NCI-H2227 treated with DMSO at 0.1 percent for 48 hours (cell line): ENCODE results near the gene HOXC10.

ENCODE experiments used
- DNase-seq: peaks from one replicate; lab custom pipeline; 2025; lab: John Stamatoyannopoulos, UW

Gene HOXC10

DNA sequence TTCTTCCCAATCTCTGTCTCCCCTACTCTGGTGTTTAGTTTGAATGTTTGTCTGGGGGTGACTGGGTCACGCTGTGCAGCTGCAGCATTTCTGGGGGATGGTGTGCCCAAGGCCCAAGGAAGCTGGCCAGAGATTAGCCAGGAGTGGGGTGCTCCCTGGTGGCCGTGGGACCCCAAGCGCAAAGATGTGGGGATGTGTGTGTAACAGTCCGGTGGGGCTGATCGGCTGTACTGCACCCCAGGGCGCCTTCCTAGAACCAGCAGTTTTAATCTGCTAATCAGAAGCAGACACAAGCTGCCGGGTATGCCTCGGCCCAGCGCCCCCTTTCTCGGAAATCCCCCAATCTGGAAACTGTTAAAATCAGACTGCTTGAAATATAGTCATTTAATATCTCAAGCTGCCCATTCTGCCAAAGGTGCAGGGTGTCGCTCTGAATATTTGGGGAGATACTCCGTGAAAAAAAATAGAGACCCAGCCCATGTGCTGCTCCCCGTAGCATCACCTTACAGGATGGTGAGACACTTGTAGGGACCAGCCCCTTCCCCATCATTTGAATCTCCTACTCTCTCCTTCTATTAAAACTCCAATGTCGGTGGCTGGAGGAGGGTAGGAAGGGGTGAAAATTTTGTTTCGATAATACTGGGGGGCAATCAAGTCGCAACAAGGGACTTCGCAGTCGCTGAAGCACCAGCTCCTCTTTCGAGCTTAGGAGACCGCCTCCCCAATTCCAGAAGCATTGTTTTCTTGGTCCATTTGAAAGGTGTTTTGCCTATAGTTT is 19.3 kb downstream of the HOXC10 start:
- DNase-seq = no peak

DNA sequence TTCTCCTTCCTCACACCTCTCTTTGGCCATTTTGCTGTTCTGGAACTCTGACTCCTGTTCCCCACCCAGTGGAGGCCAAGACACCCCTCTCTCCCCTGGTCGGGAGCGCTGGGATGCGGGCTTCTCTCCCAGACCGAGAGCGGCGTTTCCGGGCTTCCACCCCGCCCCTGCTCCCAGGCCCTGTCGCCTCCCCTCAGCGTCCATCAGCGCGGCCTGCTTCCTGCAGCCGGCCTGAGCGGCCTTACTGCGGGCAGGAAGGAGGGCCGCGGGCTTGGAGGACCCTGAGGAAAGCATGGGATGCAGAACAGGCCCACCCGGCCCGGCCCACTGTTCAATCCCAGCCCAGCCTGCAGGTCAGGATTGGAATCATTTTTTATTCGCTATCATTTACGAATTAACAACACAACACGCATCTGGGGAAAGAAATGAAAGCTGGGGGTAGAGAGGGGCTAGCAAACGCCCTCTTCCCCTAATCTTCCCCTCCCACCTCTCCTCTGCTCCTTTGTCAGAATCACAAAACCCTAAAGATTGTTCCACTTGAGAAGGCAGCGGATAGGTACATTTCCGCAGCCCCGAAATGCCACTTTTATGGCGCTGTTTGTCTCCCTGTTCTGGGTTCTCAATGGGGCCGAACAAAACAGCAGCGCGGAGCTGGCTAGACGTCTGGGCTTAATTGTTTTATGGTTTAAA is 20.0 kb downstream of the HOXC10 start:
- no peak for DNase-seq

DNA sequence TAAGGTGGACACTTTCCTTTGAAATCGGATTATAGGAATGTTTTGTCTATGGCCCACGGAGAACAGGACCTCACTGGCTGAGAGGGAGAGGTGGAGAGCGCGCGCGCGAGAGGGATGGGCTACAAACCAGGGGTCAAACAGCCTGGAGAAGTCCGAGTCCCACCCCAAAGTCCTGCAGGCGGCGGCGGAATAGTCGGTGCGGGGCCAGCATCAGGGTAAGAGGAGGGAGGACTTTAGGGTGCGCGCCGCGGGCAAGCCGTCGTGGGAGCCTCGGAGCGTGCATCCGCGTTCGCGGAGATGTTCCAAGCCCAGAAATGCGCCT is 20.5 kb downstream of the HOXC10 start:
- no peak for DNase-seq

DNA sequence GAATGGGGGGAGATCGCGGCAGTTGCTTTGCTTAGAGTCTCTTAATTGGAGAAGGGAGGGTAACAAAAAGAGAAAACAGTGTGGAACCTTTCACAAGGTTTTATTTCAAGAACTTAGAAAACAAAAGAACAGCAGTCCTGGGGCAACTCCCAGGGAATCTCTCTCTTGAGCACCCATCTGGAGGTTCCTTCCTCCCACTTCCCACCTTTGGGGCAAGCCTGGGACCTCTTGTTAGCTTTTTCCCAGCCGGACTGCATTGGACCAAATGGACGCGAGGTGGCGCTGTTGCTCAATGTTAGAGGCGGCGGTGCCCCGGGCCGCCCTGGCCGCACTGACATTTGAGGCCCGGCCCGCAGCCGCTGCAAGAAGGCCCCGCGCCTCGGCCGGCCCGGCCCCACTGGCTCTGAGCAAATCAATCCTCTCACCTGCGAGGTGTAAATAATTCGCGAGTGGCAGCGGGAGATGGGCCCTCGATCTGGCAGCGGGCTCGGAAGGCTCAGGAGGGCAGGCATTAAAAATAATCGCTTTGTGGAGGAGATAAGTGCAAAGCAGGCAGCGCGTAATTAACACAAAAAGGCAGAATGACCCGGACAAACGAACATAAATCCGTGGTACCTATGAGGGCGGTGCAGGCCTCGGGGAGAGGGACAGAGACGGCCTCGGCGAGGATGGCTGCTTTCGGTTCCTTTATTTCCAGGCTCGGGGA is 21.1 kb downstream of the HOXC10 start:
- peak; percentile 35 for DNase-seq

DNA sequence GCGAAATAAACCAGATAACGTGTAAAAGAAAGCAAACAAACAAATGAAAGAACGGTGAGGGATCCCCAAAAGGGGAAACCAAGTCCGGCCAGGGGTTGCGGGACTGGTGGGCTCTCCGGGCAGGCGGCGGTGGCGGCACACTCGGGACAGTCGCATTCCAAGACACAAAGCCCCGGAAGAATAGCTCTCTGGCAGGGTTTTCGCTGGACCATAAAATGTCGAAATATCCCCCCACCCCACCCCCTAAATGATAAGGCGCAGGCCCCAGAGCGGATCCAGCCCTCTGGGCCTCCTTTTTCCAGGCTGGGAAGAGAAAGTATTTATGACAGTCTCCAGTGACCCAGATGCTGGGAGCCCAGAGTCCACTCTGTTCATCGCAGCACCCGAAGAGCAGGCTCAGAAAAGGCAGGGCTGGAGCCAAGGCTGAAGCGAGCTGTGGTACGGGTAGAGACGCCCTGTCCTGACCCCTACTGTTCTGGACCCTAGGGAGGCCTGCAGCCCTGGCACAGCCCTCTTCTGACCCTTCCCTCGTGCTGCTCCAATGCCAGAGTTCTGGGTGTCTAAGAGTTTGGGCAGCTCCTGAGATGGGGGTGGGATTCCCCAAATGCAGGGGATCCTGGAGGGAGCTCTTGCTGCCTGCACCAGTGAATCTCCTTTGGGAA is 21.7 kb downstream of the HOXC10 start:
- DNase-seq = no peak

DNA sequence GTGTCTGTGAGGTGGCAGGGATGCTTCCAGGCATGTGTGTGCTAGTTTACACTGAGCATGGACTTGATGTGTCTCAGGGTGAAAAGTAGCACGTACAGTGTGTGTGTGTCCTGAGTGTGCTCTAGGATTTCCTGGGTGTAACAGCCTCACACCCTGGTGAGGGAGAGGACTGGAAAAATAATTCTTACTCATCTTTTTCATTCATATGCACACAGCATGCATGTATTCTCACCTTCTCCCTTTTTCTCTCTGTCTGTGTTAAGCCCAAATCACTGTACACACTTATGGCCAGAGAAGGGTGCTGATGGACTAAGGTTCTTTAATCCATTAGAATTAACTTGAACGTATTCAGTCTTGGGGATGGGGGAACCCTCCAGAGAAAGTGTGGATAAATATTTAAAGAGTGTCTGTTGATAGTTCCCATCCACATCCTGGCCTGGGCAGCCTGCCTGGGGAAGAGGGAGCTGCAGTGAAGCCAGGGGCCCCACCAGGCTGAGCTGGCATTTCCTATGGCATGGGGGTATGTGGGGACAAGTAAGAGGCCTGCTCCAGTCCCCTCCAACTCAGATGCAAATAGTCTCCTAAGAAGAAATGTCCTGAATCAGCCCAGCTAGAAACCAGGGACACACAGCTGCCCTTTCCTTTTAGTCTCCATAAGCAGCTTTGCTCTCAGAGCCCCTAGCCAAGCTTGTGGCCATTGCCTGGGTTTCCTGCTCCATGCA is 22.8 kb downstream of the HOXC10 start:
- DNase-seq = no peak

DNA sequence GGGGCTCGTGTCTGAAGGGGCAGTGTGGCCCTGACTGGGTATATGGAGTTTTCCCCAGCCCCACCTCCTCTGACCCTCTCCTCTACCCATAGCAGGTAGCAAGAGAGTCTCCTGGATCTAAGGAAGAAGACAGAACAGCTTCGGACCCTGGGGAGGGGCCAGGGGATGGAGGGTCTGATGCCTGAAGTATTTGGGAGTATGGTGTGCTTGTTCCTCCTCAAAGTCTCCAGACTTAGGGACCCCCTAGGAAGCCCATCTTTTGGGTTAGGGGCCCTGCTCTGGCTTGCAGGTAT is 23.3 kb downstream of the HOXC10 start:
- no peak for DNase-seq

DNA sequence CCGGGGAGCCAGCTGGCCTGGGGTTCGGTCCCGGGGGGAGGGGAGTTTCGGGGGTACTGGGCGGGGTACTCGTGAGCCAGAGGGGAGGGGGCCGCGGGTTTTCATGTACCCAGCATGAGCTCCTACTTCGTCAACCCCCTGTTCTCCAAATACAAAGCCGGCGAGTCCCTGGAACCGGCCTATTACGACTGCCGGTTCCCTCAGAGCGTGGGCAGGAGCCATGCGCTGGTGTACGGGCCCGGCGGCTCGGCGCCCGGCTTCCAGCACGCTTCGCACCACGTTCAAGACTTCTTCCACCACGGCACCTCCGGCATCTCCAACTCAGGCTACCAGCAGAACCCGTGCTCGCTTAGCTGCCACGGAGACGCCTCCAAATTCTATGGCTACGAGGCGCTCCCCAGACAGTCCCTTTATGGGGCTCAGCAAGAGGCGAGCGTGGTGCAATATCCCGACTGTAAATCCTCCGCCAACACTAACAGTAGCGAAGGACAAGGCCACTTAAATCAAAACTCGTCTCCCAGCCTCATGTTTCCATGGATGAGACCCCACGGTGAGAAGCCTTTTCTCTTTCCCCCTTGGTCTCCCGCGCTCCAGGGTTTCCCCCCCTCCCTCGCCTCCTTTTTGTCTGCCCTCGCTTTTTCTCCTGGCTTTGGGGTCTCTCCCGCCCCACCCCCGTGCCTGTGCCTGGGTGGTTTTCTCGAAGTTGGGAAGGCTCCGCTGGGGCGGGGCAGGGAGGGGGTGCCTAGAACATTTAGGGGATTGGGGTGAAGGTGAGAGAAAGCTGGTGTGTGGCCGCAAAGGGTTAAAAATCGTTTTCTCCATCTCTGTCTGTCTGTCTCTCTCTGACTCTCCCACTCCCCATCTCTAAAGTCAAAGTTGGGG is 24.5 kb downstream of the HOXC10 start:
- no peak for DNase-seq

DNA sequence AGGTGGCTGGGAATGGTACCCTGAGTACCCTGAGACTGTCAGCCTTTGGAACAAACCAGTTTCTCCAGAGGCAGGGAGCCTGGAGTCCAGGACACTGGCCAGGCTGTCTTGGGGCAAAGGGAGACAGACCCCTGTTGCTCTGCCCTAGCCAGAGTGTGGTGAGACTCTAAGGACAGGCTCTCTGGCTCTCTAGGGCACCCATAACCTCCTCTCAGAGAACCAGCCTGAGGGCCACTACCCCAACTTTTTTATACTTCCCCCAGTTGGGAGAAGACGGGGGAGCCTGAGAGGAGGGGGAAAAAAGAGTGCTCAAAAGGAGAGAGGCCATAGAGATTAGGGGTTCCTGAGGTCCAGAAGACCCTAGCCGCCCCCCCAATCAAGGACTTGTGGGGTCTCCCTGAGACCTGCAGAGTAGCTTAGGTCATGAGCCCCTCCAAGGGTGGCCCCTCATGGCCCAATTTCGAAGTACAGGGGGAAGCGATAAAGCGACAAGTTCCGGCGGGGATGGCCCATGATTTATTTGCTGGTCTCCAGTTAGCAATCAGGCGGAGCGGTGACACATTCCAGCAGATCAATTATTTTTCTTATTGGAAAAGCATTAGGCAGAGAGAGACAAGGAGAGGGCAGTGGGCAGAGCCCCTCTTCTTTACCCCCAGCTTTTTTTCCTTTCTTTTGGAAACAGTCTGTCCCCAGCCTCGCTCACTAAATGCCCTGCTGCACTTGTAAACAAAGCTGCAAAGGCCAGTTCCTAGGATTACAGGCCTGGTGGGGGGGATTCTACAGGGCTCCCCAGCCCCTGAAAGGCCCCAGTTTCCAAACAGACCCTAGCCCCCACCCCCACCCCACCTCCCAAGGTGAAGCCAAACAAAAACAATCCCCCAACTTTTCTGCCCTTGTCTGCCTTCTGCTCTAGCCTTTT is 25.4 kb downstream of the HOXC10 start:
- DNase-seq = no peak

DNA sequence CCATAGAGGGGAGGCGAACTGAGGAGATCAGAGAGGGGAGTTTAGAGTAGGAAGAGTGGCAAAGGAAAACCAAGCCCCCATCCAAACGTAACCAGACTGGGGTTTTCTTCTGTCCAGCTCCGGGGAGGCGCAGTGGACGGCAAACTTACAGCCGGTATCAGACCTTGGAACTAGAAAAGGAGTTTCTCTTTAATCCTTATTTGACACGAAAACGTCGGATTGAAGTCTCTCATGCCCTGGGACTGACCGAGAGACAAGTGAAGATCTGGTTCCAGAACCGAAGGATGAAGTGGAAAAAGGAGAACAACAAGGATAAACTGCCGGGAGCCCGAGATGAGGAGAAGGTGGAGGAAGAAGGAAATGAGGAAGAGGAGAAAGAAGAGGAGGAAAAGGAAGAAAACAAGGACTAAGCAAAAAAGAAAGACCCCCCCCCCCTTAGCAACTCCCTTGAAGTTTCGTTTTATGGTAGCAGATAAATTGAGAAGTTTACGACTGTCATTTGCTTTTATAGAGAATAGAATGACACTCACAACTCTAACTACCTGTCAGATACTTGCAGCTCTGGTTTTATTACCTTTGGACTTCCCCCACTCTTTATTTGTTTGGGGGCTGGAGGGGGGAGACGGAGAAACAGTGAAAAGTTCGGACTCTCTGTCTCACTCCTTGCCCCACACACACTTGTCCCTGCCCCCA is 26.2 kb downstream of the HOXC10 start:
- no peak for DNase-seq

DNA sequence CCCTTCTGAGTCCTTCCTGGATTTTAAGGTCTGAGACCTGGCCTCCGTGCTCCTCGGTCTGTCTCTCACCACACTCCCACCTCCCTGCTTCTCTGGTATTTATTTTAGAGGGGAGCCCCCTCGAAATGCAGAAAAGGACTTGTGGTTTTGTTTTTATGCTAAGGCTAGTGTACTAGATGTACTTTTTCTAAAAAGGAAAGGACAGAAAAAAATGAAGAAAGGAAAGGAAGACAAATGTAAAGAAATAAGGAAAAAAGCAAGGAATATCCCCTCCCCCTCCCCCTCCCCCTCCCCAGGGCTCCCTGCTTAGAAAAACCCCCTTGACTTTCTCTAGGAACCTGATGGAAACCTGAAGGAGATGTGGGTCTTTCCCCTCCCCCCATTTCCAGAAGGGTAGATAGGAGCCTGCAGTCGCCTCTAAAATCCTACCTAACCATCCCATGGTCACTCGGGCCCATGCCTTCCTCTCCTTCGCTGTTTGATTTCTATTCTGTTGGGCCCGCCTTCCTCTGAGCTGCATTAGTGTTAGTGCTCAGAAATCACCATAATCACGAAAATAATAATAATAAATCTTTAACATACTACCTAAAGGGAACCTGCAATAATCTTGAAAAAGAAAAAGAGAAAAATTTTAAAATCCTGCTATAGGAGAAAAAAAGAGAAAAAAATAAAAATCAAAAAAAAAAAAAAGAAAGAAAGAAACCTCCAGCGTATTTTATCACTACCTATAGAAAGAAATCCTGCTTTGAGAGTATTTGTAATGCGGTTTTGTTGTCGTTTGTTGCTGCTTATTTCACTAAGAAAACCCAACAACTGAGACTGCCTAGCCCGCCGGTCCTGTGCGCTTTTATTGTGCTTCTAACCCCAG is 27.0 kb downstream of the HOXC10 start:
- no peak for DNase-seq

DNA sequence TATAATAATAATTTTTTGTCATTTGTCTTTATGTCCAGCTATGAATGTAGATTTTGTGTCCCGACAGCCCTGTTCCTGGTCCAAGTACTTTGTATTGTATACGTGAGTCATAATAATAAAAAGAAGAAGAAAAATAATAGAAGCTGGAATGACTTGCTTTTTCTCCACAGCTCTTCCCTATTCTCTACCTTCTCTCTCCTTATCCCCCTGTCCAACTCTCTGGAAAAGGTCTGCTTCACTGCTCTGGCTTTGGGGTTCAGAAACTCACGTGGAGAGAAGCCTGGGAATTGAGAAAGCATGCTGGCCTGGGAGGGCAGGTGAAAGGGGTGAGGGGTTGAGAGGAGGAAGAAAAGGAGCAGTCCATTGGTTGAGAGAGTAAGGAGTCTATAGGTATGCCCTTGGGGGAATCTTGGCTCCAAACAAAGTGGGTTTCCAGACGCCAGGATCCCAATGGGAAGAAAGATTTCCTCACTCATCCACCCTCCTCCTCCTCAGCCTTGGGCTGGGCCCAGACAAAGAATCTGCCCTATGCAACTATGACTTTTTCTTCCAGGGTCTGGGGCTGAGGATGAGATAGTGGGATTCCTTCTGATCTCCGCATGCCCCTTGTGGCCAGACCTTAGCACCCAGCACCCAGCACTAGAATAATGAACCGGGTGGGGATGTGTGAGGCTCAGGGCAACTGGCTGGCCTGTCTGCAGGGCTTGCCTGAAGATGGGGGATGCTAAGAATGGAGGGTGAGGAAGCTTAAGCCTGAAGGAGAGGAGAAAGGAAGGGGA is 27.9 kb downstream of the HOXC10 start:
- no peak for DNase-seq

DNA sequence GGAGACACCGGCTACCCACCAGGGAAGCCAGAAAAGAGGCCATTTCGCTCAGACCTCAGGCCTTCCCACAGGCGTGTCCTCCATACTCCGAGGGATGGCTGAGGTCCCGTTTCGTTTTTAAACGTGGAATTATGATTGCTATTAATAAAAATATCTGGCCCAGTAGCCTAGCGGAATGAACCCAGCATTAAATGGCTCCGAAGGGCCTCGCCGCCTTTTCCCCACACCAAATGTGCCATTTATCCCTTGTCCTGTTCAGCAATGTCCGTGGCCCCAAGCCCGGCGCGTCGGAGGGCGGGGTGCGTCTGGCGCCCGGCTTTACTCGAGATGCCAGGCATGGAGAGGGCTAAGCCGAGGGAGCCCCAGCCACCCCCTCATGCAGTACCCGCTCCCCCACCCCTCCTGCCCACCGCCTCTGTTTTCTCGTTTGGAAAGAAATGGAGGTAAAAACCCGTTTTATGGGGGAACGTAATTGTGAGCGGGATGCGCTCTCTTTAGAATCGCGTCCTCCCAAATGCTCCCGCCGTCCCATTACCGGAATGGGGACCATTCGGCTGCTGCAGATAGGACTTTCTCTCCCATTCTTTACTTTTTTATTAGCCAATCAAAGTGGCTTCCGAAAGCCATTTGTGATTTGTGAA is 29.6 kb downstream of the HOXC10 start:
- no peak for DNase-seq

DNA sequence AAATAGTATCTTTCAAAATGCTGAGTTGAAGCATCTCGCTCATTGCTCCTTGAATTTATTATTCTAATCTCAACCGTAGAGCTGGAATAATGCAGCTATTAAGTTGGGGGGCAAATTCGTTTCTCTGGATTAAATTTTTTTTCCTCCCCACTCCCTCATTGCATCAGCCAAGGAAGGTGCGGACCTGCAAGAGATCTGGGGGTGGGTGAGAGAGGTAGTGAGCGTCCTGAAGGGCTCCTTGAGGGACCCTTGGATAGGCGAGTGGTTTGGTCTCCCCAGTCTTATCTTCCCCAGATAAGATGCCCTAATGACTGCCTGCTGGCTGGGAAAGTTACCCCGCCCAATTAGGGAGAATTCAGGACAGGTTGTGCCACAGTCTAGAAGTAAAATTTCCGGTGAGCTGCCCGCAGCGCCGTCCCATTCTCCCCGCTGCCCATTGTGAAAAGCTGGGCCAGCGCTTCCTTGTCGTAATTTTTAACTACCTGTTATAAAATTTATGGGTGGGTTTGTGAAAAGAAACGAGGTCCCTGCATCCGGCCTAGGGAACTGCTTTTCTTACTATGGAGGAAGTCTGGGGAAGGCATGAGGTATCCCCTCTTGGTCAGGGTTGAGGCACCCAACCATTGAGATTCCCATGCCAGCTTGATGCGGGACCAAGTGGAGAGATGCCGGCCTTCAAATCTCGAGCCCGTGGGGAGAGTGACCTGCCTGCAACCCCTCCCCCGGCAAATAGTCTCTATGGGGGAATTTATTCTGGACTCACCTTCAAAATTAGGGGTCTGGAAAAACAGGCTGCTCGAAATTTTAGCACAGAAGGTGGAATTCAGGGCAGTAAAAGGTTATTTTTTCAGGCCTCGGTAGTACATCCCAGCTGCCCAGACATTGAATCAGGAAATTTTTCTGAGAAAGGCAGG is 30.3 kb downstream of the HOXC10 start:
- DNase-seq = no peak

DNA sequence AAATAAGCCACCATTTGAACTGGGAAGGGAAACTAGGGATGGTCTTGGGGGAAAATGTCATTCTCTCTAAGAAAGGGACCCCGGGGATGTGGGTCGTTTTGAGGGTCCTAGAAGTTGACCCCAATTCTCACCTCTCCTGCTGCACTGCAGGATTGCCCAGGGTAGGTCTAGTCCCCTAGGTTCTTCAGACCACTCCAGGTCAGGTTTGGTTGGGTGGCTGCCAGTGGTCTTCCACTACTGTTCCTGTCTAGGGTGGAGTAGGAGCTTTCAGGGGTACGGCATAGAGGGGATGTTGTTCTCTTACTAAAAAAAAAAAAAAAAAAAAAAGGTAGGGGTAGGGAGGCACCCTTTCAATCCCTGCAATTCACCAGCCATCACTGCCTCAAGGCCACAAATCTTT is 31.1 kb downstream of the HOXC10 start:
- DNase-seq = no peak

DNA sequence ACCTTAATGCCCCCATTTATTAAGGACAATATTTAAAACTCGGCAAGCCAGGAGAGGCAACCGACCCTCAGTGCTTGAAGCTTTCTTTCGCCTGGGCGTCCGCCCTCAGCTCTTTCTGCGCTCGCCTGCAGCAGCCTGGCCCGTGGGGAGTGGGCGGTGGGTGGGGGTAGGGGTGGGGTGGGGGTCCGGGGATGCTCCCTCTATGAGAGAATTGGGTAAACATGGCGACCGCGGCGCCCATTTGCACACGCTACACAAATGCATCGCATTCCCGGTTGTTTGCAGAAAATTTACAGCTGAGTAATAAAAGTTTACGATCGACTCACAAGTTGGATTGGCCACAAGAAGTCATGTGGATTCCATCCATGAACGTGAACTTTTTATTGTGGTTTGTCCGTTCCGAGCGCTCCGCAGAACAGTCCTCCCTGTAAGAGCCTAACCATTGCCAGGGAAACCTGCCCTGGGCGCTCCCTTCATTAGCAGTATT is 31.6 kb downstream of the HOXC10 start:
- no peak for DNase-seq
